GM12878 (cell line): ENCODE results near the gene ZDHHC14.

Experiments
- ESRRA ChIP-seq: IDR thresholded peaks from 2 replicates; pipeline ENCODE4 v1.6.1; 2012; ENCODE audit warnings: mild to moderate bottlenecking, low read length, improper control_type of control experiment
- EZH2 ChIP-seq: IDR thresholded peaks from 2 replicates; pipeline ENCODE4 v1.6.1; 2012; ENCODE audit warnings: low read depth, mild to moderate bottlenecking, control low read depth, inconsistent platforms, low read length, borderline replicate concordance; ENCODE audit not compliant: control insufficient read depth
- FOS ChIP-seq: IDR thresholded peaks from 3 replicates; pipeline ENCODE4 v1.6.1; 2011; ENCODE audit warnings: borderline replicate concordance; ENCODE audit not compliant: insufficient read length; ENCODE audit errors: extremely low read depth
- FOXM1 ChIP-seq: IDR thresholded peaks from 2 replicates; pipeline ENCODE4 v1.6.1; 2012; ENCODE audit warnings: low read depth, mild to moderate bottlenecking, inconsistent platforms, low read length, moderate library complexity
- GABPA ChIP-seq: IDR thresholded peaks from 2 replicates; pipeline ENCODE4 v1.6.1; 2014; ENCODE audit warnings: antibody characterized with exemption, low read depth, mild to moderate bottlenecking, inconsistent platforms
- POLR2AphosphoS5 ChIP-seq: IDR thresholded peaks from 2 replicates; pipeline ENCODE4 v1.6.1; 2011; ENCODE audit warnings: mild to moderate bottlenecking, low read length, inconsistent platforms
- TAF1 ChIP-seq: IDR thresholded peaks from 2 replicates; pipeline ENCODE4 v1.6.1; 2011; ENCODE audit warnings: mild to moderate bottlenecking, low read depth, low read length, borderline replicate concordance
- TCF12 ChIP-seq: IDR thresholded peaks from 2 replicates; pipeline ENCODE4 v1.6.1; 2011; ENCODE audit warnings: low read depth, mild to moderate bottlenecking, low read length
- TF ChIP-seq, protein P1 (sequence below), 3 experiments: IDR thresholded peaks in 2 of 3; conservative IDR thresholded peaks in 1 of 3; 2 replicates each; pipeline ENCODE4 v1.5.1; 2011; ENCODE audit warnings: low read depth in 3 of 3, low read length in 3 of 3, mild to moderate bottlenecking in 3 of 3, control low read depth in 2 of 3, moderate library complexity in 2 of 3, inconsistent platforms in 1 of 3, mixed read lengths in 1 of 3; ENCODE audit not compliant: control insufficient read depth in 2 of 3, insufficient read depth in 1 of 3; ENCODE audit errors: extremely low read depth in 1 of 3

DNA sequence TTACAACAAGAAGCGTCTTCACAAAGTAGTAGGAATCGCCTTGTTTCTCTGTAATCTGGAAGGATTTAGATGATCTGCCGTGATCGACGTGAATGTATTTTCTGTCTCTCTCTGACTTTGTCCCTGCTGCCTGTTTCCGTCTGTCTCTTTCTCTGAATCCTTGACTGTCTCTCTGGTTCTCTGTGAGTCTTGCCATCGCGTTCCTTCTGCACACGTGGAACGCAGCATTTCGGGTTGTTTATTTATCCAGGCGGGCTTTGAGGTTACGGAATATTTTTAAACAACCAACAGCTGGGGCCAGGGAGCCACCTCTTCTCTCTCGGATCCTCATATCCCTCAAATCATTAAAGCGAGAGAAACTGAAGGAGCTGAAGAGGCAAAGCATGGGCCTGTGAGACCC lies 215.9 kb downstream of the ZDHHC14 start:
- no peak for TF ChIP-seq GABPA
- TF ChIP-seq FOXM1, result no peak
- no peak for TF ChIP-seq TCF12
- no peak for TF ChIP-seq POLR2AphosphoS5
- no peak for TF ChIP-seq TAF1
- TF ChIP-seq EZH2, result no peak
- no peak for TF ChIP-seq ESRRA
- TF ChIP-seq, protein P1, sequence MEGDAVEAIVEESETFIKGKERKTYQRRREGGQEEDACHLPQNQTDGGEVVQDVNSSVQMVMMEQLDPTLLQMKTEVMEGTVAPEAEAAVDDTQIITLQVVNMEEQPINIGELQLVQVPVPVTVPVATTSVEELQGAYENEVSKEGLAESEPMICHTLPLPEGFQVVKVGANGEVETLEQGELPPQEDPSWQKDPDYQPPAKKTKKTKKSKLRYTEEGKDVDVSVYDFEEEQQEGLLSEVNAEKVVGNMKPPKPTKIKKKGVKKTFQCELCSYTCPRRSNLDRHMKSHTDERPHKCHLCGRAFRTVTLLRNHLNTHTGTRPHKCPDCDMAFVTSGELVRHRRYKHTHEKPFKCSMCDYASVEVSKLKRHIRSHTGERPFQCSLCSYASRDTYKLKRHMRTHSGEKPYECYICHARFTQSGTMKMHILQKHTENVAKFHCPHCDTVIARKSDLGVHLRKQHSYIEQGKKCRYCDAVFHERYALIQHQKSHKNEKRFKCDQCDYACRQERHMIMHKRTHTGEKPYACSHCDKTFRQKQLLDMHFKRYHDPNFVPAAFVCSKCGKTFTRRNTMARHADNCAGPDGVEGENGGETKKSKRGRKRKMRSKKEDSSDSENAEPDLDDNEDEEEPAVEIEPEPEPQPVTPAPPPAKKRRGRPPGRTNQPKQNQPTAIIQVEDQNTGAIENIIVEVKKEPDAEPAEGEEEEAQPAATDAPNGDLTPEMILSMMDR (IDR thresholded peaks at IDR 0.05 in 2 of 3, conservative IDR thresholded peaks at IDR 0.05 in 1 of 3; ENCODE audit: control insufficient read depth in 2 of 3, extremely low read depth in 1 of 3, insufficient read depth in 1 of 3, low read depth in 3 of 3, low read length in 3 of 3), result no peak
- TF ChIP-seq FOS, result no peak
